C4-2B (cell line): ENCODE measurements around the gene ZNF3.
"Not testable (repeated sequence)": the region's sequence is repeated elsewhere in the genome, so short reads cannot be mapped to it uniquely, and the experiment has no call there.

Source experiments
- ZFX ChIP-seq: fragments of 450-650 bp; IDR thresholded peaks from 2 replicates; pipeline ENCODE4 v1.6.1; 2017
- TF ChIP-seq, protein P1 (sequence below): fragments of 450-650 bp; conservative IDR thresholded peaks from 2 replicates; pipeline ENCODE4 v1.5.1; 2017; ENCODE audit warnings: mild to moderate bottlenecking

DNA sequence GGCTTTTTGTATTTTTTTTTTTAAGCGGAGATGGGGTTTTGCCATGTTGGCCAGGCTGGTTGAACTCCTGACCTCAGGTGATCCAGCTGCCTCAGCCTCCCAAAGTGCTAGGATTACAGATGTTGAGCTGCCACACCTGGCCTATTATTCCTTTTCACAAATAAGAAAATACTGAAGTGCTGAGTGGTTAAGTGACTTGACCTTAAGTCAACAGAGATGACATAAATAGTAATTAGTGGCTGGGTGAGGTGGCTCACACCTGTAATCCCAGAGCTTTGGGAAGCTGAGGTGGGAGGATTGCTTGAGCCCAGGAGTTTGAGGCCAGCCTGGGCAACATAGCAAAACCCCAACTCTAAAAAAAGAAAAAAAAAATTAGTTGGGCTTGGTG is 48.7 kb upstream of the ZNF3 start:
- TF ChIP-seq, protein P1, sequence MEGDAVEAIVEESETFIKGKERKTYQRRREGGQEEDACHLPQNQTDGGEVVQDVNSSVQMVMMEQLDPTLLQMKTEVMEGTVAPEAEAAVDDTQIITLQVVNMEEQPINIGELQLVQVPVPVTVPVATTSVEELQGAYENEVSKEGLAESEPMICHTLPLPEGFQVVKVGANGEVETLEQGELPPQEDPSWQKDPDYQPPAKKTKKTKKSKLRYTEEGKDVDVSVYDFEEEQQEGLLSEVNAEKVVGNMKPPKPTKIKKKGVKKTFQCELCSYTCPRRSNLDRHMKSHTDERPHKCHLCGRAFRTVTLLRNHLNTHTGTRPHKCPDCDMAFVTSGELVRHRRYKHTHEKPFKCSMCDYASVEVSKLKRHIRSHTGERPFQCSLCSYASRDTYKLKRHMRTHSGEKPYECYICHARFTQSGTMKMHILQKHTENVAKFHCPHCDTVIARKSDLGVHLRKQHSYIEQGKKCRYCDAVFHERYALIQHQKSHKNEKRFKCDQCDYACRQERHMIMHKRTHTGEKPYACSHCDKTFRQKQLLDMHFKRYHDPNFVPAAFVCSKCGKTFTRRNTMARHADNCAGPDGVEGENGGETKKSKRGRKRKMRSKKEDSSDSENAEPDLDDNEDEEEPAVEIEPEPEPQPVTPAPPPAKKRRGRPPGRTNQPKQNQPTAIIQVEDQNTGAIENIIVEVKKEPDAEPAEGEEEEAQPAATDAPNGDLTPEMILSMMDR, result not testable (repeated sequence)
- not testable (repeated sequence) for TF ChIP-seq ZFX
